Ovary (tissue), 9 donors: ENCODE results near the gene FREM3. TPM values are rescaled to one million over a fixed set of nuclear protein-coding genes. Genes with fewer than 3 reads are reported as not detected.

Experiments
- DNase-seq, 5 donors: peaks; one replicate each; pipeline ENCODE4 v3.0.0-alpha.2; 2019 to 2020
- H3K27ac ChIP-seq, 2 donors: fragments of 200-600 bp; one replicate each; pipeline versions ENCODE4 v1.5.1 to v1.8.0; 2019 to 2022
- H3K27me3 ChIP-seq: fragments of 200-600 bp; one replicate; pipeline ENCODE4 v1.8.0; 2022
- H3K36me3 ChIP-seq: fragments of 200-600 bp; sonication (generic); one replicate; pipeline ENCODE4 v1.5.1; 2019
- H3K4me1 ChIP-seq: one replicate; pipeline ENCODE4 v1.8.1; 2013; ENCODE audit warnings: mild to moderate bottlenecking, moderate library complexity; ENCODE audit not compliant: insufficient read depth
- H3K4me3 ChIP-seq: fragments of 200-600 bp; sonication (generic); one replicate; pipeline ENCODE4 v1.5.1; 2017
- H3K9me3 ChIP-seq, 2 donors: fragments of 200-600 bp in 1 of 2; sonication (generic) in 1 of 2; one replicate each; pipeline versions ENCODE4 v1.5.1 to v1.8.1; 2013 to 2019; ENCODE audit warnings: mild to moderate bottlenecking in 1 of 2, moderate library complexity in 1 of 2
- CTCF ChIP-seq, 3 donors: fragments of 450-650 bp in 2 of 3; fragments of 200-600 bp in 1 of 3; IDR thresholded peaks; one replicate each; pipeline versions ENCODE4 v1.5.1 to v1.8.0; 2016 to 2022; ENCODE audit warnings: antibody characterized with exemption in 3 of 3, mild to moderate bottlenecking in 1 of 3
- EP300 ChIP-seq: sonication (generic); formaldehyde crosslinking; IDR thresholded peaks from one replicate; pipeline ENCODE4 v1.6.1; 2017; ENCODE audit warnings: antibody characterized with exemption
- POLR2A ChIP-seq: fragments of 450-650 bp; IDR thresholded peaks from one replicate; pipeline ENCODE4 v1.6.1; 2017; ENCODE audit warnings: antibody characterized with exemption, mild to moderate bottlenecking, moderate library complexity
- WGBS, 3 donors: extraction: QIAGEN DNeasy Blood & Tissue Kit in 1 of 3; methylation state at CpG; one replicate each; pipeline versions ENCODE4 v1.1.5 to v1.1.7; 2013 to 2017; 5-methylcytosine and 5-hydroxymethylcytosine counted together
- intact Hi-C, 4 donors: fragments of 100-400 bp; cut with DNase I; formaldehyde crosslinking; loops; one replicate each; pipeline versions ENCODE4 v1.11.0 to v1.15.1; 2022 to 2023
- polyA plus RNA-seq, 2 donors: library from polyadenylated mRNA; stranded (reverse); fragments of 200-250 nt in 1 of 2; fragments of 350-450 nt in 1 of 2; fragmentation: Illumina TruSeq in 1 of 2; extraction: RNeasy Lipid Tissue Mini Kit (QIAGEN cat#74804) in 1 of 2; gene quantifications; one replicate each; pipeline ENCODE4 v1.2.3, GENCODE V29; 2013 to 2014
- total RNA-seq, 7 donors: library from RNA; depleted of rRNA in 2 of 7; stranded (reverse); fragments of >200 nt in 2 of 7; fragmentation: NEBNext Ultra II Directional in 3 of 7; extraction: Animal tissue kit (Norgen Biotek cat#: 25700) in 3 of 7; gene quantifications; one replicate each; pipeline versions ENCODE4 v1.1.0 to v1.2.4, GENCODE V29; 2016 to 2023
- donor health status: DM: no; HTN: no; CAD: no; lungs with moderate emphysema.
- donor health status: DM: no; HTN: no; CAD: no.
- donor health status: Bipolar disorder and iron deficiency.
- donor health status: DM: yes; HTN: yes; CAD: no.
- donor health status: DM: no; HTN: no; CAD: no.
- donor health status: DM: yes; HTN: yes; CAD: no.

FREM3 gene
- total and polyA plus RNA-seq, 9 donors, result 0.02 to 0.08 TPM; not detected in 7

- Histone ChIP-seq H3K27me3 (no peaks in the 10 kb centered on the region), H3K36me3 (no peaks in the 10 kb centered on the region), H3K4me3 (no peak overlapping the region), H3K4me1 (no peaks in the 10 kb centered on the region), H3K27ac (no peak overlapping the region), H3K9me3 (no peaks in the 10 kb centered on the region)
- TF ChIP-seq POLR2A (no peak), EP300 (no peak), CTCF (IDR thresholded peaks at IDR 0.05) (no peak)
- intact Hi-C loops, result no loop called here
- DNase-seq, result no peak
Measured at GRCh38 chr4:143586080-143586479, 114.4 kb downstream of the FREM3 start.

GRCh38 chr4:143585548-143585947 is 114.9 kb downstream of the FREM3 start:
- no peaks in the 10 kb centered on the region for H3K36me3 ChIP-seq
- TF ChIP-seq POLR2A, result no peak
- TF ChIP-seq EP300, result no peak
- TF ChIP-seq CTCF (IDR thresholded peaks at IDR 0.05), result no peak
- H3K9me3 ChIP-seq, result no peaks in the 10 kb centered on the region
- H3K27ac ChIP-seq, result no peak overlapping the region
- no peaks in the 10 kb centered on the region for H3K4me1 ChIP-seq
- no peak overlapping the region for H3K4me3 ChIP-seq
- H3K27me3 ChIP-seq, result no peaks in the 10 kb centered on the region
- WGBS, 3 donors, result 91 to 92% (median 91%) methylated on average over 6 of the region's 6 CpGs
- intact Hi-C loops, result no loop called here
- no peak for DNase-seq

GRCh38 chr4:143581331-143581946 is 119.0 kb downstream of the FREM3 start:
- no peak overlapping the region for H3K27ac ChIP-seq
- TF ChIP-seq CTCF (IDR thresholded peaks at IDR 0.05) (no peak), POLR2A (no peak), EP300 (no peak)
- WGBS, 3 donors, result 81 to 89% (median 85%) methylated on average over 3 of the region's 3 CpGs

GRCh38 chr4:143575331-143575730 is 125.1 kb downstream of the FREM3 start:
- no peak overlapping the region for H3K4me3 ChIP-seq
- H3K27me3 ChIP-seq, result no peaks in the 10 kb centered on the region
- no peaks in the 10 kb centered on the region for H3K4me1 ChIP-seq
- H3K27ac ChIP-seq, result no peak overlapping the region
- DNase-seq, result no peak
- H3K9me3 ChIP-seq, result no peaks in the 10 kb centered on the region
- TF ChIP-seq POLR2A (no peak), EP300 (no peak), CTCF (IDR thresholded peaks at IDR 0.05) (no peak)
- intact Hi-C loops, result no loop called here
- H3K36me3 ChIP-seq, result no peaks in the 10 kb centered on the region

More at GRCh38 chr4:143581331-143581946, 119.0 kb downstream of the FREM3 start:
- Histone ChIP-seq H3K4me3 (no peak overlapping the region), H3K9me3 (no peaks in the 10 kb centered on the region), H3K4me1 (no peaks in the 10 kb centered on the region), H3K27me3 (no peaks in the 10 kb centered on the region), H3K36me3 (no peaks in the 10 kb centered on the region)
- intact Hi-C loops, result no loop called here
- DNase-seq, result no peak
